Mononuclear cell (primary cell): Measurements from ENCODE around the gene OLFM2. TPM values are rescaled to one million over a fixed set of nuclear protein-coding genes. Genes with fewer than 3 reads are reported as not detected.
"Not testable (repeated sequence)": the region's sequence is repeated elsewhere in the genome, so short reads cannot be mapped to it uniquely, and the experiment has no call there.

Experiments
- H3K27me3 ChIP-seq: 2 replicates; pipeline ENCODE4 v1.6.0; 2011; ENCODE audit warnings: low read length, control low read depth; ENCODE audit not compliant: insufficient read depth
- H3K4me1 ChIP-seq: 2 replicates; pipeline ENCODE4 v1.5.1; 2011; ENCODE audit warnings: mild to moderate bottlenecking, low read length, control low read depth; ENCODE audit not compliant: insufficient read depth
- H3K4me3 ChIP-seq: 2 replicates; pipeline ENCODE4 v1.5.1; 2011; ENCODE audit warnings: mild to moderate bottlenecking, low read length, moderate library complexity
- H3K9me3 ChIP-seq: 2 replicates; pipeline ENCODE4 v1.5.1; 2011; ENCODE audit warnings: low read depth, mild to moderate bottlenecking, control low read depth, low read length
- total RNA-seq: library from RNA; depleted of rRNA; stranded (reverse); fragments of >200 nt; gene quantifications from one replicate; pipeline ENCODE4 v1.2.3, GENCODE V29; 2012

The OLFM2 gene
- total RNA-seq, 1 donor = 1.3 TPM

- no peak overlapping the region for H3K4me3 ChIP-seq
Observed at GRCh38 chr19:9848060-9848459, 88.3 kb downstream of the OLFM2 start.

GRCh38 chr19:9847087-9847671, 89.1 kb downstream of the OLFM2 start:
- Histone ChIP-seq H3K27me3 (no peaks in the 10 kb centered on the region), H3K4me1 (peaks cover 4% of the 10 kb centered on the region), H3K4me3 (no peak overlapping the region), H3K9me3 (no peaks in the 10 kb centered on the region)

More at GRCh38 chr19:9848060-9848459, 88.3 kb downstream of the OLFM2 start:
- H3K27me3 ChIP-seq = no peaks in the 10 kb centered on the region
- no peaks in the 10 kb centered on the region for H3K9me3 ChIP-seq
- peaks cover 4% of the 10 kb centered on the region for H3K4me1 ChIP-seq

DNA sequence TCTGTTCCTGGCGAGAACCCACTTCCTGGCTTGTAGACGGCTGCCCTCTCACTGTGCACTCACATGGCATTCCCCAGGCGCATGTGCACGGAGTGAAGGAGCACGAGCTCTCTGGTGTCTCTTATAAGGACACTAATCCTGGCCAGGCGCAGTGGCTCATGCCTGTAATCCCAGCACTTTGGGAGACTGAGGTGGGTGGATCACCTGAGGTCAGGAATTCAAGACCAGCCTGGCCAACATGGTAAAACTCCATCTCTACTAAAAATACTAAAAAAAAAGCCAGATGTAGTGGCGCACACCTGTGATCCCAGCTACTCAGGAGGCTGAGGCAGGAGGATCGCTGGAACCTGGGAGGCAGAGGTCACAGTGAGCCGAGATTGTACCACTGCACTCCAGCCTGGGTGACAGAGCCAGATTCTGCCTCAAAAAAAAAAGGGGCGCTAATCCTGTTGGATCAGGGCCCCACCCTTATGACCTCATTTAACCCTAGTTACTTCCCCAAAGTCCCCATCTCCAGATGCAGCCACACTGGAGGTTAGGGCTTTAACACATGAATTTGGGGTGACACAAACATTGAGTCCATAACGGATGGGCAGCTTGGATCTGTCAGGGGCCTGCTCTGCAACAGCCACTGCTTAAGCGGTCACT, 92.6 kb downstream of the OLFM2 start:
- not testable (repeated sequence) for H3K4me1 ChIP-seq, H3K4me3 ChIP-seq, H3K9me3 ChIP-seq, H3K27me3 ChIP-seq

- H3K27me3 ChIP-seq = no peaks in the 10 kb centered on the region
- peaks cover 3% of the 10 kb centered on the region for H3K4me1 ChIP-seq
- H3K4me3 ChIP-seq = no peak overlapping the region
- no peaks in the 10 kb centered on the region for H3K9me3 ChIP-seq
Observed at GRCh38 chr19:9842834-9843625, 93.3 kb downstream of the OLFM2 start.

DNA sequence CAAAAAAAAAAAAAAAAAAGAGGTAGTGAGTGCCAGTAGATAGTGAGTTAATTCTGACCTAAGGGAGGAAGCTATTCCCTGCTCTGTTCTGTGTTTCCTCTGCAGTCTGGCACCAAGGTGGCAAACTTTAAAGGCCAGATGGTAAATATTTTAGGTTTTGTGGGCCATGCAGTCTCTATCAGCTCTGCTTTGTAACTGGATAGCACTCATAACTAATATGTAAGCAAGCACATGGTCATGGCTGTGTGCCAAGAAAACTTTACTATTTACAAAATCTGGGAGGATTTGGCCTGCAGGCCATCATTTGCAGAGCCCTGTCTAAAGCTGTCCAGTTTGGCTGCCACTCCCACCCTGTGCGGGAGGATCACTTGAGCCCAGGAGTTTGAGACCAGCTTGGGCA, 96.9 kb downstream of the OLFM2 start:
- Histone ChIP-seq H3K4me1 (peaks cover 14% of the 10 kb centered on the region), H3K9me3 (no peaks in the 10 kb centered on the region), H3K27me3 (no peaks in the 10 kb centered on the region), H3K4me3 (no peak overlapping the region)

- no peaks in the 10 kb centered on the region for H3K27me3 ChIP-seq
- no peak overlapping the region for H3K4me3 ChIP-seq
- peaks cover 14% of the 10 kb centered on the region for H3K4me1 ChIP-seq
- H3K9me3 ChIP-seq = no peaks in the 10 kb centered on the region
Observed at GRCh38 chr19:9838324-9838723, 98.0 kb downstream of the OLFM2 start.

GRCh38 chr19:9836021-9836420, 100.3 kb downstream of the OLFM2 start:
- Histone ChIP-seq H3K4me1 (peaks cover 14% of the 10 kb centered on the region), H3K4me3 (peak overlapping the region; percentile 58), H3K27me3 (no peaks in the 10 kb centered on the region), H3K9me3 (no peaks in the 10 kb centered on the region)

- no peaks in the 10 kb centered on the region for H3K27me3 ChIP-seq
- no peaks in the 10 kb centered on the region for H3K9me3 ChIP-seq
- H3K4me3 ChIP-seq = peak overlapping the region; percentile 58
- H3K4me1 ChIP-seq = peaks cover 14% of the 10 kb centered on the region
Observed at GRCh38 chr19:9835507-9835949, 100.8 kb downstream of the OLFM2 start.

- Histone ChIP-seq H3K27me3 (no peaks in the 10 kb centered on the region), H3K4me3 (peak within 1 kb of the TSS; percentile 61), H3K9me3 (no peaks in the 10 kb centered on the region), H3K4me1 (peaks cover 14% of the 10 kb centered on the region)
Observed at GRCh38 chr19:9834726-9835506, 101.4 kb downstream of the OLFM2 start, which contains the start of gene PIN1. TSS of gene PIN1 (plus strand) at chr19:9835318. CDS start at chr19:9835345, 27 bp downstream.

DNA sequence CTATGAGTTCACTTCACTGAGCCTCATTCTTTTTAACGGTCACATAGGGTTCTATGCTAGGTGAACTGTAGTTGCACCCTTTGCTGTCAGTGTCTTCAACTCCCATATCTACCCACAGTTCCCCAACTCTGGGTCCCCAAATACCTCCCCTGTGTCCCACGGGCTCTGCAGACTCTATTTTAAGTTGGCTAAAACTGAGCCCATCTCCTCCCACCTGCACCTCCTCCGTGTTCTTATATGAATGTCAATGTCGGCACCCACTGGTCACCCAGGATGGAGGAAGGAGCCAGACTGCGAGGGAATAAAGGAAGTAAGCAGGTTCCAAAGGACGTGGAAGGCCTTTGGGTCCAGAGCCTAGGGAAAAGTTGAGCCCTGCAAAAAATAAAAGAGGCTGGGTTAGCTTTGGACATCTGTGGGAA, 102.0 kb downstream of the OLFM2 start:
- H3K4me3 ChIP-seq = peak overlapping the region; percentile 61
- H3K9me3 ChIP-seq = no peaks in the 10 kb centered on the region
- H3K4me1 ChIP-seq = peaks cover 14% of the 10 kb centered on the region
- no peaks in the 10 kb centered on the region for H3K27me3 ChIP-seq

DNA sequence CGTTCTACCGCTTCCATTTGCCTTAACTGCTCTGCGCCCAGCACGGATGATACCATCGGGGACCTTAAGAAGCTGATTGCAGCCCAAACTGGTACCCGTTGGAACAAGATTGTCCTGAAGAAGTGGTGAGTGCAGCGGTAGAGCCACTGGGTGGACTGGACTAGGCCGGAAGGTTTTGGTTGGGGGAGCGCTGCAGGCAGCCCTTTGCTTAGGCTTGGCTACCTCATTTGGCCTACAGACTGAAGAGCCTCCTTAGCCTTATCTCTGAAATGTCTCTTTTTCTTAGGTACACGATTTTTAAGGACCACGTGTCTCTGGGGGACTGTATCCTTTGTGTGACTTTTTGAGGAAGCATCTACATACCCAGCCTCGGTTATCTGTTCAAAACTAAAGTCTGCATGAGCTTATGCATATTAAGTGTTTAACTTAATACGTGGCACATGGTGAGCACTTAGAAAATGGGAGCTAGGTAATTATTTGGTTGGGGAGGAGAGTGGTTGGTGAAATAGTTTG, 107.7 kb downstream of the OLFM2 start:
- Histone ChIP-seq H3K4me1 (peaks cover 31% of the 10 kb centered on the region), H3K9me3 (no peaks in the 10 kb centered on the region), H3K27me3 (no peaks in the 10 kb centered on the region), H3K4me3 (peak overlapping the region; percentile 93)

- Histone ChIP-seq H3K9me3 (no peaks in the 10 kb centered on the region), H3K4me3 (peak within 1 kb of the TSS; percentile 93), H3K4me1 (peaks cover 31% of the 10 kb centered on the region), H3K27me3 (no peaks in the 10 kb centered on the region)
Observed at GRCh38 chr19:9827289-9828238, 108.8 kb downstream of the OLFM2 start, which contains the start of gene UBL5. TSS of gene UBL5 (plus strand) at chr19:9827918. CDS start at chr19:9828338, 420 bp downstream.

DNA sequence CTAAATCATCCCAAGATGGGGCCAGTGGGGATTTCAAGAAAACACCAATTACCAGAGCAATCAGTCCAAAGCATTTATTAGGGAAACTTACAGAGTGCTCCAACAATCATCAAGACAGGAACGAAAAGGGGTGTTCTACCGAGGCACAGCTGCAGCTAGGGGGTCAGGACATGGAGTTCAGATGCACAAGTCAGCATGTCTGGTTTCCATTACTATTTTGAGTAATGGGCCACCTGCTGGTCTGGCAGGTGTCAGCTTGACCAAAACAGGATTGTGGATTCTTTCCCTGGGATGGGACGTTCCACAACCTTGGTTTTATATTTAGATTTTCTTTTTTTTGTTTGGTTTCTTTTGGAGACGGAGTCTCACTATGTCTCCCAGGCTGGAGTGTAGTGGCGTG, 112.5 kb downstream of the OLFM2 start:
- Histone ChIP-seq H3K9me3 (no peaks in the 10 kb centered on the region), H3K27me3 (no peaks in the 10 kb centered on the region), H3K4me3 (no peak overlapping the region), H3K4me1 (peaks cover 32% of the 10 kb centered on the region)

- H3K4me1 ChIP-seq = peaks cover 21% of the 10 kb centered on the region
- not testable (repeated sequence) for H3K27me3 ChIP-seq, H3K4me3 ChIP-seq, H3K9me3 ChIP-seq
Observed at GRCh38 chr19:9820034-9820433, 116.3 kb downstream of the OLFM2 start.
